A549 treated with AZD9567 at 1 μM for 4 hours (cell line): ENCODE results near the gene CHID1. TPM values are rescaled to one million over a fixed set of nuclear protein-coding genes. Genes with fewer than 3 reads are reported as not detected.

Source experiments
- total RNA-seq: library from RNA; stranded (reverse); fragments of 200-300 nt; extraction: Qiagen RNA extraction; gene quantifications from 5 replicates; pipeline ENCODE4 v1.2.3, GENCODE V29; 2022; ENCODE audit not compliant: insufficient read depth

Gene CHID1
- 74.8 to 78.2 TPM (median 75.3 TPM) in 5 replicates for total RNA-seq

DNA sequence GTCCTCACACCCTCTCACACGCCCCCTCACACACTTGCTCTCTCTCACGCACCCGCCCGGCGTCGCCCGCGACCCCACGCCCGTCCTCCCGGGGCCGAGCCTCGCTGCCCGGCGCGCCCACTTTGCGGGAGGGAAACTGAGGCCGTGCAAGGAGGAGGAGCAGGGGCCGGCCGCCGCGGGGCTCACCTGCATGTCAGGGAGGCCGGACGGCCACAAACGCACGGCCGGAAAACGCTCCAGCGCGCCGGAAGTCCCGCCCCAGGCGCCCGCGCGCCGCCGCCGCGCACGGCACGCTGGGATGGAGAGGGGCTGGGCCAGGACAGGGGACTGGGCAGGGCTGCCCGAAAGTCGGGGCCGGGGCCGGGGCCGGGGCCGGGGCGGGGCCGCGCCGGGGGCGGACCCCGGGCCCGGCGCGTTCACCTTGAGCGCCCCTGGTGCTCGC is at the start of gene CHID1:
Gene CHID1 (minus strand): TSS at position 222 of the 442 bp plus-strand sequence. CDS start 5,994 bp downstream, outside the sequence.

DNA sequence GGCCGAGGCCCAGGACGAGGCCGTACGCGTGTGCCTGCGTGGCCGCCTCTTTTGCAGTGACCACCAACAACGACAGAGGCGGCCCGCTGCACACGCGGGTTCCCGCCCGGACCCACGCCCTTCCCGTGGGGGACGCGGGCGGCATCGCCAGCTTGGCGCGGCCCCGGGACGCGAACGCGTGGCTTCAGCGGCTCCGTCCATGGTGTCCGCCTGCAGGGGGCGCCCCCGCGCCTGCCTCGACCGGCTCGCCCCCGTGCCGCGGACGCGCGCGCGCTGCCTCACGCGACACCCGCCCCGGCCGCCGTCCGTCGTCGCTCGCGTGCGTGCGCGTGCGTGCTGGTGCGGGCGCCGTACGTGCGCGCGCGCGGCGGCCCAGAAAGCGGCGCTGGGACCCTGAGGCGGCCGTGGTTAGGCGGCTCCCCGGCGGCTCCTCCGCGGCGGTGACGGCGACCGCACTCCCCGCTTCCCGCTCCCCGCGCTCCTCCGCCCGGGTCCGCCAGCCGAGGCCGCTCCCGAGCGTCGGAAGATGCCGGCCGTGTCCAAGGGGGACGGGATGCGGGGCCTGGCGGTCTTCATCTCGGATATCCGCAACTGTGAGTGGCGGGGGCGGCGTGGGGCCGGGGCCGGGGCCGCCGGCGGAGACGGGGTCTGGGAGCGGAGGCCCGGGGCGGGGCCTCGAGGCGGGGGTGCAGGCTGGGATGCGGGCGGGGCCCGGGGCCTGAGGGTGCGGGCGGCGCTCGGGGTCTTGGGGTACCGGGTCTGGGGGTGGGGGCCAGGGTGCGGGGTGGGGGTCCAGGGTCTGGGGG is 15.1 kb upstream of the CHID1 start, which contains the start of gene AP2A2:
Gene AP2A2 (plus strand): TSS at position 375 of the 806 bp plus-strand sequence. CDS start 152 bp downstream, at position 527.

DNA sequence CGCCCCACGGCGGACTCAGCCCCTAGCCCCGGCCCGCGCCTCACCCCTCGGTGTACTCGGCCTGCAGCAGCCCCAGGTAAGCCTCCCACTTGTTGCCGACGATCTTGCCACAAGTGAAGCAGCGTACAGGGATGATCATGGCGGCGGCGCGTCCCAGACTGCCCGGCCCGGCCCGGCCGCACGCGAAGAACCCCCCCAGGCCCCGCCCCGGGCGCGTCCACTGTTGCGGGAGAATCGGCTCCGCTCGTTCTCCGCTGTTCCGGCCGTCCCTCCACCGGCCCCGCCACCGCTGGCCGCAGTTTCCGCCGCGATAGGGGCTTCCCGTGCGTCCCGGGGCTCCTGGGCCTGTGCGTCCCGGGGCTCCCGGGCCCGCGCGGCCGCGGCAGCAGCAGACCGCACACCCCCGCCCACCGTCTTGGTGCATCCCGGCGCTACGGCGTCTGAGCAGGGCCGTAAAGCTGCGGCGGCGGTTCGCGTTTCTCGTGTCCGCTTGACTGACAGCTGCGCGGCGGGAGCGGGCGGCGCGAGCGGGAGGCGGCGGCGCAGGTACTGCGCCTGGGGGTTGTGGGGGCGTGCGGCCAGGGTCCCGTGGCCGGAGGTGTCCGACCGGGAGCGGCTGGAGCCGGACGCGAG is 68.1 kb downstream of the CHID1 start, which contains the start of the genes POLR2L and TSPAN4:
Gene POLR2L (minus strand): TSS at position 160 of the 633 bp plus-strand sequence. CDS start 21 bp downstream, at position 139.
Gene TSPAN4 (plus strand): TSS at position 483 of the 633 bp plus-strand sequence. CDS start 7,453 bp downstream, outside the sequence.

GRCh38 chr11:832529-833113 is 78.0 kb downstream of the CHID1 start, which contains the start of gene CD151:
TSS of gene CD151 (plus strand) at chr11:832952. CDS start at chr11:836070, 3,118 bp downstream.

GRCh38 chr11:827897-828192 is 82.8 kb downstream of the CHID1 start, which contains the start of gene CRACR2B:
TSS of gene CRACR2B (plus strand) at chr11:827919. CDS start at chr11:828608, 689 bp downstream.

GRCh38 chr11:818396-819128 is 92.0 kb downstream of the CHID1 start, which contains the start of gene PNPLA2:
TSS of gene PNPLA2 (plus strand) at chr11:818914. CDS start at chr11:819719, 805 bp downstream.

Other genes starting within 250 kb of the CHID1 start
- 27.7 to 36.3 TPM (median 31.2 TPM) in 5 replicates for gene DEAF1, start 215.6 kb downstream of the CHID1 start, total RNA-seq
- 8.6 to 11.0 TPM (median 10.4 TPM) in 5 replicates for gene TMEM80, start 215.0 kb downstream of the CHID1 start, total RNA-seq
- 64.8 to 132 TPM (median 122 TPM) in 5 replicates for gene EPS8L2, start 204.6 kb downstream of the CHID1 start, total RNA-seq
- 386 to 459 TPM (median 396 TPM) in 5 replicates for gene TALDO1, start 163.3 kb downstream of the CHID1 start, total RNA-seq
- 33.6 to 50.1 TPM (median 49.2 TPM) in 5 replicates for gene GATD1, start 133.3 kb downstream of the CHID1 start, total RNA-seq
- 2.0 to 6.3 TPM (median 2.2 TPM) in 5 replicates for gene CEND1, start 120.7 kb downstream of the CHID1 start, total RNA-seq
- gene SLC25A22, start 112.5 kb downstream of the CHID1 start, total RNA-seq, result 34.5 to 47.7 TPM (median 37.4 TPM) in 5 replicates
- gene PIDD1, start 105.6 kb downstream of the CHID1 start, total RNA-seq, result 8.7 to 16.2 TPM (median 15.7 TPM) in 5 replicates
- gene RPLP2, start 100.8 kb downstream of the CHID1 start, total RNA-seq, result 1,691 to 2,650 TPM (median 2,403 TPM) in 5 replicates
- gene PNPLA2, start 91.9 kb downstream of the CHID1 start, total RNA-seq, result 47.4 to 71.6 TPM (median 65.8 TPM) in 5 replicates
- 2.6 to 6.3 TPM (median 5.7 TPM) in 5 replicates for gene CRACR2B, start 82.9 kb downstream of the CHID1 start, total RNA-seq
- gene CD151, start 77.9 kb downstream of the CHID1 start, total RNA-seq, result 775 to 859 TPM (median 829 TPM) in 5 replicates
- 634 to 722 TPM (median 687 TPM) in 5 replicates for gene POLR2L, start 68.3 kb downstream of the CHID1 start, total RNA-seq
- 123 to 190 TPM (median 181 TPM) in 5 replicates for gene TSPAN4, start 68.0 kb downstream of the CHID1 start, total RNA-seq
- gene AP2A2, start 15.1 kb upstream of the CHID1 start, total RNA-seq, result 31.8 to 39.9 TPM (median 36.6 TPM) in 5 replicates
- 0.01 to 0.06 TPM (median 0.02 TPM) in 3 of 5 replicates, not detected in the others for gene MUC6, start 125.9 kb upstream of the CHID1 start, total RNA-seq
- 0.13 to 0.42 TPM (median 0.25 TPM) in 4 of 5 replicates, not detected in the other for gene MUC2, start 164.1 kb upstream of the CHID1 start, total RNA-seq
- gene MUC5AC, start 247.1 kb upstream of the CHID1 start, total RNA-seq, result 1.1 to 2.3 TPM (median 1.6 TPM) in 5 replicates